NCI-H446 treated with DMSO at 0.1 percent for 48 hours (cell line): ENCODE results near the gene TSPYL4.

Experiments
- DNase-seq: peaks from one replicate; lab custom pipeline; 2025; lab: John Stamatoyannopoulos, UW

Gene TSPYL4

GRCh38 chr6:116268589-116269293 lies 14.9 kb upstream of the TSPYL4 start:
- DNase-seq, result peak; percentile 63

DNA sequence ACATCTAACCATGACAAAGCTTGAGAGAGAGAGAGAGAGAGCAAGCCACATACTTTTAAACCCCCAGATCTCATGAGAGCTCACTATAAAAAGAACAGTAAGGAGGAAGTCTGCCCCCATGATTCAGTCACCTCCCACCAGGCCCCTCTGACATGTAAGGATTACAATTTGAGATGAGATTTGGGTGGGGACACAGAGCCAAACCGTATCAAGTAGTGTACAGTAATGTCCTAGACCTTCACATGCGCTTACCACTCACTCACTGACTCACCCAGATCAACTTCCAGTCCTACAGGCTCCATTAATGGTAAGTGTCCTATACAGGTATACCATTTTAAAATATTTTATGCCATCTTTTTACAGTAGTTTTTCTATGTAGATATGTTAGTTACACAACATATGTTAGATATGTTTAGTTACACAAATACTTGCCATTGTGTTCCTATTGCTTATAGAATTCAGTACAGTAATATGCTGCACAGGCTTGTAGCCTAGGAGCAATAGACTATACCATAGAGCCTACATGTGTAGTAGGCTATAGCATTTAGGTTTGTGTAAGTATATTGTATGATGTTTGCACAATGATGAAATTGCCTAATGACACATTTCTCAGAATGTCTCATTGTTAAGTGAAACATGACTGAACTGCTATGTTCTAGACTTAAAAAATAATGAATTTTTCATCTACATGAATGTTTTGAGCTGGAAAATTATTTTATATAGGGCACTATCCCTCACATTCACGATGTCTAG lies 14.1 kb upstream of the TSPYL4 start:
- DNase-seq, result no peak

DNA sequence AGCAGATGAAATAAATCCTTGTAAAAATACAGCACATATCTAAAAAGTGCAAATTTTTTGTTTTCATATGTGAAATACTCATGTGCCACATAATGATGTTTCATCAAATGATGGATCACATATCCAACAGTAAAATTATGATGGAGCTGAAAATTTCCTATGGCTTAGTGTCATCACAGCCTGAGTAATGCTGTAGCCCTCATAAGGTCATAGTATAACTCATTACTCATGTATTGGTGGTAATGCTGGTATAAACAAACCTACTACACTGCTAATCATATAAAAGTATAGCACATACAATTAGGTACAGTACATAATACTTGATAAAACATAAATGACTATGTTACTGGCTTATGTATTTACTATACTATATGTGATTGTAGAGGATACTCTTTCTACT lies 12.9 kb upstream of the TSPYL4 start:
- no peak for DNase-seq

DNA sequence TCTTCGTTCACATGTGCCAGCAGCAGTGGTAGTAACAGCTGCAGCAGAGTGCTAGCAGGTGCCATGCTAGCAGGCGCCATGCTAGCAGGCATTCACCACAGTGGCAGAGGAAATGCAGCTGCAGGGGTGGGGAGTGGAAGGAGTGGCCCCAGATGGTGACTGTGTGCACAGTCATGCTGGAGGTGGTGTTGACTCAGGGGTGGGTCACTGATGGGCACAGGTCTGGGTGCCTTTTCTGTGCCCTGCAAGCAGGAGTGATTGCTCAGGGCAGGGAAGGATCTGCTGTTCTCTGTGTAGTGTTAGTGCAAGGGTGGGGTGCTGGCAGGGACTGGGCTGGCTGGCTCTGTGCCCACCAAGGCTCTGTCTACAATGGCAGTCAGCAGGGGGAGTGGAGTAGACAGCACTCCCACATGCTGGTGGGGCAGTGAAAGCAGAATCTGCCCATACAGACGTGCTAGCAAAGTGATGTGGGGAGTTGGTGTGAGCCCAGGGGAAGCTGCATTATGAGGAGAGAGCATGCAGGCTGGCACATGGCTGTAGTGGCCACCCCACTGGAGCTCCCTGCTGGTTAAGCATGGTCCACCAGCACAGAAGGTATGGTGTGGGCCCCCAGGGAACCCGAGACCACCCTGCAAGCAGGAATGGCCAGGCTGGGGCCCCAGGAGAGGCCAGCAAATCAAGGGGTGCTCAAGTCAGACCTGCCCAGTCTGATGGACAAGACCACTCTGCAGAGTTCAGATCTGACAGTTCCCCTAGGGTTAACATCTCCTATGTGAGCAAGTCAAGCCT lies 11.4 kb upstream of the TSPYL4 start:
- no peak for DNase-seq

DNA sequence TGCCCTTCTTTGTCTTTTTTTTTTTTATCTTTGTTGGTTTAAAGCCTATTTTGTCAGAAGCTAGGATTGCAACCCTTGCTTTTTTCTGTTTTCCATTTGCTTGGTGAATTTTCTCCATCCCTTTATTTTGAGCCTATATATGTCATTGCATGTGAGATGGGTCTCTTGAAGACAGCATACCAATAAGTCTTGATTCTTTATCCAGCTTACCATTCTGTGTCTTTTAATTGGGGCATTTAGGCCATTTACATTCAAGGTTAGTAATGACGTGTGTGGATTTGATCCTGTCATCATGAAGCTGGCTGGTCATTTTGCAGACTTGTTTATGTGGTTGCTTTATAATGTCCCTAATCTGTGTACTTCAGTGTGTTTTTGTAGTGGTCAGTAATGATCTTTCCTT lies 9.5 kb upstream of the TSPYL4 start:
- no peak for DNase-seq

DNA sequence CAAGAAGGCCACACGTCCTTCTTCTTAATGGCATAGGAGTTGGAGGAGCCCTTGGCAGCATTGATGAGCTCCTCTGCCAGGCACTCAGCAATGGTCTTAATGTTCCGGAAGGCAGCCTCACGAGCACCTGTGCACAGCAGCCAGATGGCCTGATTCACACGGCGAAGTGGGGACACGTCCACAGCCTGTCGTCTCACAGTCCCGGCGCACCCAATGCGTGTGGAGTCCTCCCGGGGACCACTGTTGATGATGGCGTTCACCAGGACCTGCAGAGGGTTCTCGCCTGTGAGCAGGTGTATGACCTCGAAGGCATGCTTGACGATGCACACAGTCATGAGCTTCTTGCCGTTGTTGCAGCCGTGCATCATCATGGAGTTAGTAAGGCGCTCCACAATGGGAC lies 4.6 kb upstream of the TSPYL4 start:
- DNase-seq, result no peak

GRCh38 chr6:116256694-116257093 lies 2.8 kb upstream of the TSPYL4 start:
- DNase-seq, result no peak

DNA sequence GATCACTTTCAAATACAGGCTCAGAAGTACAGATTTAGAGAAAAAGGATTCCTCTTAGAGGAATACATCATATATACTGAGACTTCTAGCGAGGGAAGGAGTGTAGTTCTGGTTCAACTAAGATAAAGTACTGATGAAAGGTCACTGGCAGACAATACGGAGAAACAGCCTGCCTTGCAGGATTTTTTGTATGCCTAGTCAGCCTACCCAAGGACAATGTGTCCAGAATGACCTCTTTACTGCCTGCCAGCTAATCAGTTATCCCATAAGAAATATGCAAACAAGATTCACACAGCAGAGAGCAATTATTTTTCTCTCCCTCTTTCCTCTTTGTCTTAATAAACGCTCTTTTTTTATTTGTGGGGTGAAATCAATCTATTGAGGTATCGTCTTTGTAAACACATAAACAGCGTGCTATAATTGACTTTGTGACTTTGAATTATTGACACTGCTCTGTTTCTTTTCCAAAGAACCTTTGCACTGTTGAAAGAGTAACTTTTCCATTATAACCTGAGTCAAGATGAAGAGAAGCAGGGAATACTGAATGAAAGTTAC lies 1.4 kb upstream of the TSPYL4 start:
- DNase-seq, result no peak

GRCh38 chr6:116254297-116255056 lies 602 bp upstream of the TSPYL4 start:
- no peak for DNase-seq

GRCh38 chr6:116253188-116253504 lies 729 bp downstream of the TSPYL4 start:
- DNase-seq, result no peak

DNA sequence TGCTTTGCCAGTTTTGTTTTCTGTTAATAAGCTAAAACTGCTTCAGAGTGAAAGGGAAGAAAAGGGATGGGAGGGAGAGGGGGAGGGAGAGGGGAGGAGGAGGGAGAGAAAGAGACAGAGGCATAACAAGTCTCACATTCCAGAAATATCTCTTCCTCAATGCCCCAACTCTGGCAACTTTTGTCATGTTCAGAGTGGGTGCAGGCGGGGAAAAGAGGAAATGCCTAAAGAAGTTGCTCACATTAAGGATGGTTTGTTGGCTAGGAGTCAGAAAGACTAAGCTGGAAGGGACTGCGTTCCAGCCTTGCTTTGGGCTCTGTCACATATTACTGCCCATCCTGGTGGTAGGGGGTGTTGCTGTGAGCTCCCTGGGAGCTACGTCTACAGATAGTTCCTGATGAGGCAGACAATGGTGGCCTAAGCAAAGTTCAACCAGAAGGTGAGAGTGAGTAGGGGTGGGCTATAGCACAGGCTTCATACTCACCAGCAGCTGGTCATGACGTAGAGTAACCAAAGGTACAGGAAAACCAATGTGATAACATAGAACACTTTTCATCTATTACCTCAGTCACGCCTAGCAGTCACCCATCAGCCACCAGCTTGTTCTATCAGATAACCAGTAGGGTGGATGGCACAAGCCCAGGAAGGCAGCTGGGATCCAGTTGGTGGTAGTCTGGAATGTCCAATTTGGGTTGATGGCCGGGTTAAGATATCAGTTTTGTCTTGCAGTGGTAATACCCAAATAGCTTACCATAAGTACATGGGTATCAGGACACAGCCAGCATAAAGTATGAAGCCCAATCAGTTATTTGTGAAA lies 2.1 kb downstream of the TSPYL4 start:
- DNase-seq, result no peak

GRCh38 chr6:116248577-116248976 lies 5.3 kb downstream of the TSPYL4 start:
- DNase-seq, result no peak

- DNase-seq, result no peak
Measured at GRCh38 chr6:116247285-116247684, 6.6 kb downstream of the TSPYL4 start.

DNA sequence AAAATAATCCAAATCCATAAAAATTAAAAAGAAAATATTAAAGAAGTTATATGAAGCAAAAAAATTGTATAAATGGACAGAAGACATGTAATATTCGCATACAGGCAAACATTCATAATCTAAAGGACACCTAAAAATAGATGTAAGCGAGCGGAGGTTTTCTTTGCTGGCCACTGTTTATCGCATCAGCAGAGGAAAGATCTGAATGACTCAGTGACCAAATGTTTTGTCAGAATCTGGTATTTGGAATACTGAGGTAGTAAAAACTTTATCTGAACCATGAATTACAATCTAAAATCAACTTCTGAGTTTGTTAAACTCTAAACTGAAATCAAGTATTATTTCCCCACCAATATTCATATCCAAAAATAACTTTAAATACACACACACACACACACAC lies 7.8 kb downstream of the TSPYL4 start:
- DNase-seq, result no peak

DNA sequence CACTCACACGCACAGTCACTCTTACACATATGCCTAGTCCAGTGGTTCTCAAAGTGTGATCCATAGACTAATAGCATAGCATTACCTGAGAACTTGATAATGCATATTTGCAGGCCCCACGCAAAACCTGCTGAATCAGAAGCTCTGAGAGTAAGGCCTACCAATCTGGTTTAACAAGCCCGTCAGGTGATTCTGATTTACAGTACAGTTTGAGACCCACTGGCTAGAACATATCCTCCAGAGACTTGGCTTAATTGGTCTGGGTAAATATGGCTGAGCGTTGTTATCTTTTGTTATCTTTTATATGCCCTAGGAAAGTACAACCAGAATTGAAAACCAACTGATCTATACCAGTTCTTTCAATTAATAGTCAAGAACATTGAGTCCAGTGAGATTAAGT lies 9.6 kb downstream of the TSPYL4 start:
- DNase-seq, result no peak

DNA sequence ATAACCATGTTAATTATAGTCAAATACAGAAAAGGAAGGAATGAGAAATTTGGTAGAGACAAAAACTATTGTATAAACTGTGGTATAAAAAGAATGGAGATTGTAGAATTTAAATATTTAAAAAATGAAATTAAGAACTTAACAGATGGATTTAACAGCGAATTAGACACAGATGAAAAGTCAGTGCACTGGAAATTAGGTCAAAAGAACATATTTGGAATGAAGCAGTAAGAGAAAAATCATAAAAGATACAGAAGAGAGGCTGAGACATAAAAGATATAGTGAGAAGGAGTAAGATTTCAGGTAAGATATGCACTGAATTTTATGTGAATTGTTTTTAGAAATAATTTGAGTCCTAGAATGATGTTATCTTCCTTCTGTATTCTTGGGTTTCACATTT lies 14.0 kb downstream of the TSPYL4 start:
- DNase-seq, result no peak

GRCh38 chr6:116239256-116239655 lies 14.6 kb downstream of the TSPYL4 start:
- DNase-seq, result no peak

- no peak for DNase-seq
Measured at GRCh38 chr6:116238083-116238482, 15.8 kb downstream of the TSPYL4 start.

DNA sequence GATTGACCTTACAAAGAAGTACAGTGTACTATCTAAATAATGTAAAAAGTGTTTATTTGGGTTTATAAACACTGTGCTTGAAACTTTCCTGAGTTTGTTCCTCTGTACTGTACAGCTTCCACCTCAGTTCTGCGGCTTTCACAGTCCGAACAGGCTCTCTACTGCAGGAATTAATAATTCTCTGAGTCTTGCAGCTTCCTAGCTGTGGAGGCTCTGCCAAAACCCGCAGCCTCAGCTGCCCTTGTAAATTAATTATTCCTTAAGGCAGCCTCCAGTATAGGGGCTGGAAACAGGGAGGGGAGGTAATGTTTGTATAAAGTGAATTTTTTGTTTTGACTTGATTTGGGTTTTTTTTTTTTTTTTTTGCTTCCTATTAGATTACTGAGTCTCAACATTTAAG lies 19.2 kb downstream of the TSPYL4 start:
- DNase-seq, result no peak

DNA sequence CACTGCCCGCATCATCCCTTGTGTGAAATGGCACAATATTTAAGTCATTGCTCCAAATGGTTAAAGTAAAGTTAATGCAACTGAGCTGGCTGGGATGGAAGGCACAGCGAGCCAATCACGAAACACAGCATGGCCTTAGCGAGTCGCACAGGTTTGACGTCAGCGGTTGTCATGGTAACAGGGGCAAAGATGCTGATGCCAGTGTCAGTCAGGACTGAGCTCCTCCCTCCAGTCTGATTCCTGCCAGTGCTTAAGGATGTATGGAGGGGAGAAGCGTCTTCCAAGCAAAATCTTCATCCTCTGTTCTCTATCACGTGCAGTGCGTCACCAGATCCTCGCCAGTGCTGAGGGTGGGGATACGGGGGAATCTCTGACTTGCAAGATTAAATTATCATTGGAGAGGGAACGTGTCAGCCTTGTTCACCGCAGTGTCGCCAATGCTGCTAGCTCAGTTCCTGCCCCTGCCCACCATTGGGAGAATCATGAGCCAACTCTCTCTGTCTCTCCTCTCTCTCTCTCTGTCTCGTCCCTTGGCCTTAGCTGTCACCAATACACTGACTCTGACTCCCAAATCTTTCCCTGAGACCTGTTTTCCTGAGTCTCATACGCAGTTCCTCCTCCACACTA lies 24.5 kb downstream of the TSPYL4 start:
- no peak for DNase-seq

- no peak for DNase-seq
Measured at GRCh38 chr6:116223355-116223754, 30.5 kb downstream of the TSPYL4 start.
